Measurements from ENCODE around the gene PCBD1.

PCBD1 gene

DNA sequence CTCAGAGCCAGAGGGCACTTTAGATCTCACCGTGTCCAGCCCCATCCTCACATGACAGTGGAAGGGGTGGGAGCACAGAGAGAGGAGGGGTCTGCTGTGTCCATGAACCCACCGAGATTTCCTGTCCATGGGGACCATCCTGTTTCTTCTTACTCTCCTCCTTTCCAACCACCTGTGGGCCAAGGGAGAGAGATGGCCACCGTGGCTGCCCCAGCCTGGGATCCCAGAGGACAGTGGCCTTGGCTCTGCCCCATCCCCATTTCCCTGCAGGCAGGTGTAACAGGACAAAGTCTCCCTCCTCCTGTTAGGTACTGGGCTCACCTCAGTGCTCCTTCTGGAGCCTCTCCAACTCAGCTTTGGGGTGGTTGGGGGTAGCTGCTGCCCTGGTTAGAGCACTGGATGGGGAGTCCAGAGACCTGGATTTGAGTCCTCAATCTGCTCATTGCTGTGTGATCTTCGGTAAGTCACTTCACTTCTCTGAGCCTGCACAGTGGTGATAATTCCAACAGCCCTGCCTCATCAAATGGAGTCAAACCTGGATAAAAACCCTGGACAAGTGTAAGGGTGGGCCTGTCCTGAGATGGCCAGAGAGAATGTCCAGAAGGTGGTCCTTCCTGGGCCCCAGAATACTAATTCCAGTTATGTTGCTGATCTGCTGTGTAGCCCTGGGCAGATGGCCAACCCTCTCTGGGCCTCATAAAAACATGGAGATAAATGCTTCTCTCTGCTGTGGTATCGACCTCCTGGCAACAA lies 17.8 kb upstream of the PCBD1 start:
- H3K4me1 ChIP-seq (ENCODE audit: control insufficient read depth, insufficient read depth, low read length), result peaks cover 14% of the 10 kb centered on the region
- no peaks in the 10 kb centered on the region for H3K36me3 ChIP-seq (ENCODE audit: control insufficient read depth, insufficient read depth, low read length)
- no peak overlapping the region for H3K9ac ChIP-seq (ENCODE audit: low read length)
- no peak overlapping the region for H3K4me3 ChIP-seq (ENCODE audit: low read length)
- H3K27me3 ChIP-seq (ENCODE audit: control insufficient read depth, insufficient read depth, low read length), result peaks cover 2% of the 10 kb centered on the region
- H3K27ac ChIP-seq (ENCODE audit: low read depth, low read length), result no peak overlapping the region

DNA sequence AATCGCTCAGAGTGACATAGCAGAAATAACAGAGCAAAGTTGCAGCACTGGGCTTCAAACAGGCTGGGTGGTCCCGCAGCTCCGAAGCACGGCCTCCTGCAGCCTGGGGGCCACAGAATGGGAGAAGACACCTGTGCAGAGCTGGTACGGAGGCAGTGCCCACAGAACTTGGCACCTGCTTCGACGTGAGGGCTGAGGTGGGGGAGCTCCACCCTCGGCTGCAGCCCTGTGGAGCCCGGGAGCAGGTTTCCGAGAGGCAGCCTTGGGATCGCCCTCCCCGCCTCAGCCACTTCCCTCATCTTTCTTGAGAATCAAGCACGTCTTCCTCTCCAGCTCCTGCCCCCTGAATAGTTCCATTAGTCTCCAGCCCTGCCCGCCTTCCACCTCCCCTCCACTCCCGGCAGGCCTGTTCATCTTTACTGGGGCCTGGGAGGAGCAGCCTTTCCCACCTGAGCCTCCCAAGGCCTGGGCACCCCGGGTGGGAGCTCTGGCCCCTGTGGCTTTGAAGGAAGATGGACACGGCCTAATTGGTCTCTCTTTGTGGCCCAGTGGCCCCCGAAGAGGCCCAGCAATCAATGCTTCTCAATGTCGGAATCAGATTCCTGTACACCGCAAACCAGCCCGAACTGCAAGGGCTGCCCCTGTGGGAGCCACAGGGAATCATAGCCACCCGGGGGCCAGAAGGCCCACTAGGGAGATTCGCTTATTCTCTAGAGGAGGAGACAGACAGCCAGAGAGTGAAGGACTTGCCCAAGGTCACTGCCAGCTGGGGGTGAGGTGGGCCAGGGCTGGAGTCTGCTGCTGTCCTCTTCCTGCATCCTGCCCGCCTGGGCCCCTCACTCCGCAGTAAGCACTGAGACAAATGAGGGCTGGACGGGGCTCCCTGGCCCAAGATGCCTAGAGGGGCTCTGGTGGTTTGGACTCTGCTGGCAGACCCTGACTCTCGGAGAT lies 17.0 kb upstream of the PCBD1 start:
- no peak overlapping the region for H3K4me3 ChIP-seq (ENCODE audit: low read length)

DNA sequence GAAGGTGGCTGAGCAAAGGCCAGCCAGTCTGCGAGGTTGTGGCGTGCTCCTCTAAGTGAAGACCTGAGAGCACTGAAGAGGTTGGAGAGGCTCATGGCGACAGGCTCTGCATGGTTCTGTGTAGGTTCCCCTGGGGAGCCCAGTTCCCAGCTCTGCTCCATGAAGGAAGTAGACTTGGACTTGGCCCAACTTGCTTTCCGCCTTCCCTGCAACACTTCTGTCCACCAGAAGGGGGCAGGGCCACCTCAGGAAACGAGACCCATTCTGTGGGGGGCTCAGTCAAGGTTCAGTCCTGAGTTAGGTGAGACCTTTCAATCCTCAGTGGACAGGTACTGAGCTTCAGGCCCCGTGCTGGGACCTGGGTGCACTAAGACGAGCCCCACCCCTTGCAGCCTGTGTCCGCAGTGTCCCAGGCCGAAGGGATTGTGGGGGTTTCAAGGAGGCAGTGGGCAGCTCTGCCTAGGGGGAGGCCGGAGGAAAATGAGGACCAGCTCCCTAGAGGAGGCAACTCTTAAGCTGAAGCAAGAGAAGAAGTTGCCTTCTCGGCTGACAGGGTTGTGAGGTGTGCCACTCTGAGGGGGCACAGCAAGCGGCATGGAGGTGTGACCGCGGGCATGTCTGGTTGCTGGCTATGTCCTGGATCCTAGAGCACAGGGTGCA lies 15.0 kb upstream of the PCBD1 start:
- Histone ChIP-seq H3K4me3 (ENCODE audit: low read length) (no peak overlapping the region), H3K9ac (ENCODE audit: low read length) (no peak overlapping the region), H3K36me3 (ENCODE audit: control insufficient read depth, insufficient read depth, low read length) (no peaks in the 10 kb centered on the region), H3K27ac (ENCODE audit: low read depth, low read length) (no peak overlapping the region), H3K27me3 (ENCODE audit: control insufficient read depth, insufficient read depth, low read length) (peaks cover 2% of the 10 kb centered on the region), H3K4me1 (ENCODE audit: control insufficient read depth, insufficient read depth, low read length) (peaks cover 14% of the 10 kb centered on the region)

More for the DNA sequence above, 17.0 kb upstream of the PCBD1 start:
- H3K27me3 ChIP-seq (ENCODE audit: control insufficient read depth, insufficient read depth, low read length), result peaks cover 2% of the 10 kb centered on the region
- no peaks in the 10 kb centered on the region for H3K36me3 ChIP-seq (ENCODE audit: control insufficient read depth, insufficient read depth, low read length)
- no peak overlapping the region for H3K27ac ChIP-seq (ENCODE audit: low read depth, low read length)
- peaks cover 14% of the 10 kb centered on the region for H3K4me1 ChIP-seq (ENCODE audit: control insufficient read depth, insufficient read depth, low read length)
- no peak overlapping the region for H3K9ac ChIP-seq (ENCODE audit: low read length)

DNA sequence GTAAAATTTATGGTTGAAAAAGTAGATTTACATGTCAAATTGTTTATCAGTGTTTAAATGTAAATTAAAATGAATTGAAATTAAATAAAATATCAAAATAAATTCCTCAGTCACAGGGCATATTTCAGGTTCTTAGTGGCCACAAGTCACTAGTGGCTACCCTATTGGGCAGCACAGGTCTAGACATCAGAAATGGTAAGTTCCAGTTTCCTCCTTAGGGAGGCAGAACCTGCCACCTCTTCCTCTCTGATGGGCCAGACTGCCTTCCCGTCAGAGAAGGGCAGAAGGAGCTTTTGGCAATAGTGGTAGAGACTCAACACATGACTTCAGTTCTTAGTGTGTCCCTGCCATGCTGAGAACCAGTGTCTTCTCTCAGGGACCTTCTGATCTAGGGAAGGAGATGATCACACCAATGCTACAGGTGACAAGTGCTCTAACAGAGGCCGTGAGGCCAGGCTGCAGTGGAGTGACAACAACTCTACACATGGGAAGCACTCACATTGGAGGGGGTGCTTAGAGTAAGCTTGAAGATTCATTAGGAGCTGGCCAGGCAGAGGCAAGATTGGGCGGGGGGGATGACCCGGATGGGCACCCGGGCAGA lies 14.4 kb upstream of the PCBD1 start:
- Histone ChIP-seq H3K27ac (ENCODE audit: low read depth, low read length) (no peak overlapping the region), H3K4me1 (ENCODE audit: control insufficient read depth, insufficient read depth, low read length) (peaks cover 9% of the 10 kb centered on the region), H3K36me3 (ENCODE audit: control insufficient read depth, insufficient read depth, low read length) (no peaks in the 10 kb centered on the region), H3K4me3 (ENCODE audit: low read length) (no peak overlapping the region), H3K27me3 (ENCODE audit: control insufficient read depth, insufficient read depth, low read length) (no peaks in the 10 kb centered on the region), H3K9ac (ENCODE audit: low read length) (no peak overlapping the region)

DNA sequence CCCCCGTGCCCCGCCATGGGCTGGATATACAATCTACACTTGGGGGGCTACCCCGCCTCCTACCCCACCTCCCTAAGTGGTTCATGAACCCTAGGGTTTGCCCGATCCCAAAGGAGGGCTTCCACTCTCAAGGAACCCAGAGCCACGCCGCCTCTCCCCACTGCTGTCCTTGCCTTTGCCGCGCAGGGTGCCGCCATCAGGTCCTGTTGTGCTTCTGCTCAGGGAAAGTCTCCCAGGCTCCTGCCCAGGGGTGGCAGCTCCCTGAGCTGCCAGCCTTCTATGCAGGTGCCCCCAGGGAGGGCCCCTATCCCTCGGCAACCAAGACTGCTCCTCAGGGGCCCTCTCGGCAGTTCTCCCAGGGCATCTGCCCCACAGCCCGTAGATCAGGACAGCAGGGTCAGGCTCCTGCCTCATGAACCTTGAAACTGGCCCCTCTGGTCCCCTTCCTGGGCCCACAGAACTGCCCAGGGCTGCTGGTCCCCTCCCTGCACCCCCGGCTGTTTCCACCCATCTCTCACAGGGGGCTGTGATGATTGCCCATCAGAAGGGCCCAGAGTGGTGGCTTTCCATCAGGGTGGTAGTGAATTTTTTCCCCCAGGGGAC lies 13.0 kb upstream of the PCBD1 start:
- Histone ChIP-seq H3K4me1 (ENCODE audit: control insufficient read depth, insufficient read depth, low read length) (no peaks in the 10 kb centered on the region), H3K4me3 (ENCODE audit: low read length) (no peak overlapping the region), H3K27me3 (ENCODE audit: control insufficient read depth, insufficient read depth, low read length) (no peaks in the 10 kb centered on the region), H3K9ac (ENCODE audit: low read length) (no peak overlapping the region), H3K27ac (ENCODE audit: low read depth, low read length) (no peak overlapping the region), H3K36me3 (ENCODE audit: control insufficient read depth, insufficient read depth, low read length) (no peaks in the 10 kb centered on the region)

DNA sequence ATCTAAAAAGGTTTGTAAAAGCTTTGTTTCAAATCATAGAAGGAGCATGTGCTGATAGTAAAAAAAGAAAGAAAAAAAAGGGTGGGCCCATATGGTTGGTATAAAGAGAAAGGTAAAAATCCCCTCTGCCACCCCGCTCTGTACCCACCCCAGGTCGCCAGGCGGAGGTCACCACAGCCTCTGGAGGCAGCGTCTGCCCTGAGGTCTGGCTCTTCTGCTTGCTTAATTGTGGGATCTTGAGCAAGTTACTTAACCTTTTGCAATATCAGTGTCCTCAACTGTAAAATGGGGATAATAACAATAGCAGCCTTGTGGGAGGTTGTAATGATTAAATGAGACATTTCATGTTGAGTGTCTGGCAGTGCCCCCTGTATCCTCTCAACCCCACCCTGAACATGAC lies 10.7 kb upstream of the PCBD1 start:
- Histone ChIP-seq H3K36me3 (ENCODE audit: control insufficient read depth, insufficient read depth, low read length) (no peaks in the 10 kb centered on the region), H3K9ac (ENCODE audit: low read length) (no peak overlapping the region), H3K27ac (ENCODE audit: low read depth, low read length) (no peak overlapping the region), H3K4me3 (ENCODE audit: low read length) (no peak overlapping the region), H3K27me3 (ENCODE audit: control insufficient read depth, insufficient read depth, low read length) (no peaks in the 10 kb centered on the region), H3K4me1 (ENCODE audit: control insufficient read depth, insufficient read depth, low read length) (no peaks in the 10 kb centered on the region)

DNA sequence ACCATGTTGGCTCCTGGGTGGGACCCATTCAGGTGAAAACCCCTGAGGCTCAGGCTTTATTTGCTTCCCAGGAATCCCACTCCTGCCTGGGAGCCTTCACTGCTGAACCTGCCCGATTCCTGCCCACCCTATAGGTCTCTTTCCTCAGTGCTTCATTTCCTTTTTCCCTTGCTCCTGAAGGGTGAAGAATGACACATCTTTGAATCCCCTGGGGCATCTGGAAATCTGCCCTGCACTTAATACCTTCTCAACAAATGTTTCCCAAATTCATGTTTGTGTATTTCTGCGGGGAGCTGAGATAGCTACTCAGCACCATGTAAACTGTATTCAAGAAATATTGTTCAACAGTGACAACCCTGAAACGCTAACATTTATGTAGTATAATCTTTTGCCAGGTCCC lies 10.3 kb upstream of the PCBD1 start:
- H3K9ac ChIP-seq (ENCODE audit: low read length), result no peak overlapping the region
- H3K4me1 ChIP-seq (ENCODE audit: control insufficient read depth, insufficient read depth, low read length), result no peaks in the 10 kb centered on the region
- H3K27ac ChIP-seq (ENCODE audit: low read depth, low read length), result no peak overlapping the region
- no peaks in the 10 kb centered on the region for H3K36me3 ChIP-seq (ENCODE audit: control insufficient read depth, insufficient read depth, low read length)
- H3K4me3 ChIP-seq (ENCODE audit: low read length), result no peak overlapping the region
- H3K27me3 ChIP-seq (ENCODE audit: control insufficient read depth, insufficient read depth, low read length), result no peaks in the 10 kb centered on the region

DNA sequence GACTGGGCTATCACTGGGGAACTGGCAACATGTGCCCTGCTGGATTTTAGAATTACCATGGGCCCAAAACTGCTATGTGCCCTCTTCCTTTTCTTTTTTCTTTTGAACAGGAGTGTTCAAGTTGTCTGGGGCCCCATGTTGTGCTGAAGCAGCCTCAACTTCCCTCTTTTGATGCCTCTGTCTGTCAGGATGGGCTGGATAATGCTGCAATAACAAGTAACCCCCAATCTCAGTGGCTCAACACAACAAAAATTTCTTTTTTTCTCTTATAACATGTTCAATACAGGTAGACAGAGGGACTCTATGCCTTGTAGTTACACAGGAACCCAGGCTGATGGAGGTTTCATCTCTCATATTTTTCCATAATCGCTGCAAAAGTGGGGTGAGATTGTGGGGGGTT lies 8.2 kb upstream of the PCBD1 start:
- no peaks in the 10 kb centered on the region for H3K27me3 ChIP-seq (ENCODE audit: control insufficient read depth, insufficient read depth, low read length)
- H3K27ac ChIP-seq (ENCODE audit: low read depth, low read length), result no peak overlapping the region
- H3K4me1 ChIP-seq (ENCODE audit: control insufficient read depth, insufficient read depth, low read length), result no peaks in the 10 kb centered on the region
- no peaks in the 10 kb centered on the region for H3K36me3 ChIP-seq (ENCODE audit: control insufficient read depth, insufficient read depth, low read length)
- H3K9ac ChIP-seq (ENCODE audit: low read length), result no peak overlapping the region
- H3K4me3 ChIP-seq (ENCODE audit: low read length), result no peak overlapping the region

DNA sequence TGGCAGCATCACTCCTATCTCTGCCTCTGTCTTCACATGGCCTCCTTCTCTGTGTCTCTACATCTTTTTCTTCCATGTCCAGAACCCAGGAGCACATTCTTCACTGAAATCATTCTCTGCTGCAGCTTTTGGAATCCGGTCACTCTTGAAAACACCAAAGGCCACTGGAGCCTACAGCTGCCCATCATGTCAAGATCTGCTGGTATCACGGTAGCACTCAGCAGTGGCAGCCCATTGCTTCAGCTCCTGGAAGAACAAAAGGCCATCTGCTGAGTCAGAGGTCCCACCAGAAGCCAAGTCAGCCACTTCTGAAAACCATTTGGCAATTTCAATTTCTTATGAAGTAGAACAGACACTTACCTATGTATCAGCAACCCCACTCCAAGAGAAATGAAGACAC lies 6.1 kb upstream of the PCBD1 start:
- H3K4me1 ChIP-seq (ENCODE audit: control insufficient read depth, insufficient read depth, low read length), result no peaks in the 10 kb centered on the region
- no peaks in the 10 kb centered on the region for H3K27me3 ChIP-seq (ENCODE audit: control insufficient read depth, insufficient read depth, low read length)

DNA sequence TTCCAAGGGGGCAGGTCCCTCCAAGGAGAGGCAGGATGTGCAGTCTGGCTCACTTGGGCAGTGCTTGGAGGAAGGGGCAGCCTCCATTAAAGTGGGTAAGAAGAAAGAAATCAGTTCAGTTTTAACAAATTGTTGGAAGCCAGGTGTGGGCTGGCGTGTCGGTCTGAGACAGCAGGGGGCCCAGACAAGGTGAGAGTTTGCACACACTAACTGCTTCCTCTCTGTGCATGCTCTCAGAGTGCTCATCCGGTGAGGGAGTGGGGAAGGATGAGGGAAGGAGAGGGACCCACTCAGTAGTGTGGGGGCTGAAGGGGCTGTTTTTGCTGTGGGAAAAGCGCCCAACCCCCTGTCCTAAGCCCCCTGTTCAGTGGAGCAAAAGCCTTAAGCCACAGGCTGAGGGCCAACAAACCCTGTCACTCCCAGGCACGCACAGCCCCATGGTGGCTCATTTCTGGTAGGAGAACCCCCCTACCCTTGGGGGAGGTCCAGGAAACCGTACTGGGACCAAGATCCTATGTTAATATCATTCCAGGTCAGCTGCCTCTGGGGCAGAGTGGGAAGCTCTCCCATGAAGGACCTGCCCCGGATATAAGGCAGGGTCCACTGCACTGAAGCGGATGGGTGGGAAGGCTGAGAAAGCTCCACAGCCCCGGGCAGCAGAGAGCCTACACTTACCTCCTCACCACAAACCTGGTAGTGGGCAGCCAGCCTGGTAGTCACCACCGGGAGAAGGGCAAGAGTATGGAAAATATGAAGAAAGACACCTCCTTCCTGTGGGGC lies 5.1 kb upstream of the PCBD1 start:
- Histone ChIP-seq H3K36me3 (ENCODE audit: control insufficient read depth, insufficient read depth, low read length) (no peaks in the 10 kb centered on the region), H3K4me1 (ENCODE audit: control insufficient read depth, insufficient read depth, low read length) (no peaks in the 10 kb centered on the region), H3K9ac (ENCODE audit: low read length) (no peak overlapping the region), H3K27ac (ENCODE audit: low read depth, low read length) (no peak overlapping the region), H3K4me3 (ENCODE audit: low read length) (no peak overlapping the region), H3K27me3 (ENCODE audit: control insufficient read depth, insufficient read depth, low read length) (no peaks in the 10 kb centered on the region)

More for the DNA sequence above, 6.1 kb upstream of the PCBD1 start:
- Histone ChIP-seq H3K9ac (ENCODE audit: low read length) (no peak overlapping the region), H3K27ac (ENCODE audit: low read depth, low read length) (no peak overlapping the region), H3K4me3 (ENCODE audit: low read length) (no peak overlapping the region), H3K36me3 (ENCODE audit: control insufficient read depth, insufficient read depth, low read length) (no peaks in the 10 kb centered on the region)

DNA sequence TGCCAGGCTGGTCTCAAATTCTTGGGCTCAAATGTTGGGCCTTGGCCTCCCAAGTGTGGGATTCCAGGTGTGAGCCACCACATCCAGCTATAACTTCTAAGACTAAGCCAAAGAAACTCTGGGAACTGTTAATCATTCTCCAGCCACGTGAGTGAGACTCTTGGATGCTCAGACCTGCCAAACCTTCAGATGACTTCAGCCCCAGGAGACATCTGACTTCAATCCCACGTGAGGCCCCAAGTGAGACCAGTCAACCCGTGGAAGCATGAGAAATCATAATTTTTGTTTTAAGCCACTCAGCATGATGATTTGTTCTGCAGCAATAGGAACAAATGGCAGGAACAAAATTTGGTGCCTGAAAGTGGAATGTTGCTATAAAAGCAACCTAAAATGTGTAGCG lies 4.3 kb upstream of the PCBD1 start:
- no peaks in the 10 kb centered on the region for H3K36me3 ChIP-seq (ENCODE audit: control insufficient read depth, insufficient read depth, low read length)
- no peak overlapping the region for H3K9ac ChIP-seq (ENCODE audit: low read length)
- no peak overlapping the region for H3K27ac ChIP-seq (ENCODE audit: low read depth, low read length)
- no peak overlapping the region for H3K4me3 ChIP-seq (ENCODE audit: low read length)
- no peaks in the 10 kb centered on the region for H3K4me1 ChIP-seq (ENCODE audit: control insufficient read depth, insufficient read depth, low read length)
- H3K27me3 ChIP-seq (ENCODE audit: control insufficient read depth, insufficient read depth, low read length), result no peaks in the 10 kb centered on the region
